ENCODE measurements around the gene HHIPL1. TPM values are rescaled to one million over a fixed set of nuclear protein-coding genes. Genes with fewer than 3 reads are reported as not detected.

Gene HHIPL1
- total RNA-seq, 1 donor from 2014 or later, result 0.86 TPM

GRCh38 chr14:99672506-99673304 is 27.8 kb downstream of the HHIPL1 start:
- Histone ChIP-seq H3K4me2 (ENCODE audit: low read length) (no peak overlapping the region), H3K9ac (ENCODE audit: low read length) (no peak overlapping the region), H3K79me2 (ENCODE audit: insufficient read depth, low read length) (no peaks in the 10 kb centered on the region), H3K4me3 (ENCODE audit: insufficient read depth, low read depth, low read length) (no peak overlapping the region), H3K4me1 (ENCODE audit: insufficient read depth, low read length) (peaks cover 26% of the 10 kb centered on the region), H3K27me3 (ENCODE audit: insufficient read depth, low read length) (no peaks in the 10 kb centered on the region), H3K27ac (ENCODE audit: low read depth, low read length) (no peak overlapping the region), H4K20me1 (ENCODE audit: insufficient read depth, low read length) (no peaks in the 10 kb centered on the region), H2AFZ (ENCODE audit: low read depth, low read length) (no peak overlapping the region), H3K9me3 (ENCODE audit: insufficient read depth, low read depth, low read length) (peaks cover under 1% of the 10 kb centered on the region), H3K36me3 (ENCODE audit: insufficient read depth, low read length) (no peaks in the 10 kb centered on the region)
- Mint-ChIP-seq H3K4me3 (ENCODE audit: unreplicated experiment) (no peak overlapping the region), H3K36me3 (ENCODE audit: low read depth, unreplicated experiment) (peaks cover 2% of the 10 kb centered on the region), H3K4me1 (ENCODE audit: low read depth, unreplicated experiment) (peaks cover 9% of the 10 kb centered on the region), H3K27me3 (ENCODE audit: low read depth, unreplicated experiment) (peaks cover 24% of the 10 kb centered on the region), H3K27ac (ENCODE audit: unreplicated experiment) (no peak overlapping the region), H3K9me3 (ENCODE audit: unreplicated experiment) (peaks cover 5% of the 10 kb centered on the region)
- TF ChIP-seq CTCF (IDR thresholded peaks at IDR 0.05; ENCODE audit: insufficient read depth, low read depth, low read length) (no peak), EZH2 (IDR thresholded peaks at IDR 0.05; ENCODE audit: insufficient read depth, low read length) (no peak)
- FAIRE-seq (no peak), DNase-seq (ENCODE audit: low read depth) (no peak)

- no peaks in the 10 kb centered on the region for H3K27me3 ChIP-seq (ENCODE audit: insufficient read depth, low read length)
- DNase-seq (ENCODE audit: low read depth) (no peak), FAIRE-seq (no peak)
- Mint-ChIP-seq H3K4me3 (ENCODE audit: unreplicated experiment) (no peak overlapping the region), H3K27me3 (ENCODE audit: low read depth, unreplicated experiment) (peaks cover 17% of the 10 kb centered on the region), H3K4me1 (ENCODE audit: low read depth, unreplicated experiment) (peaks cover 9% of the 10 kb centered on the region), H3K36me3 (ENCODE audit: low read depth, unreplicated experiment) (no peaks in the 10 kb centered on the region), H3K27ac (ENCODE audit: unreplicated experiment) (no peak overlapping the region), H3K9me3 (ENCODE audit: unreplicated experiment) (peaks cover 12% of the 10 kb centered on the region)
- no peak overlapping the region for H2AFZ ChIP-seq (ENCODE audit: low read depth, low read length)
- TF ChIP-seq EZH2 (IDR thresholded peaks at IDR 0.05; ENCODE audit: insufficient read depth, low read length) (no peak), CTCF (IDR thresholded peaks at IDR 0.05; ENCODE audit: insufficient read depth, low read depth, low read length) (no peak)
- no peak overlapping the region for H3K9ac ChIP-seq (ENCODE audit: low read length)
- no peaks in the 10 kb centered on the region for H3K79me2 ChIP-seq (ENCODE audit: insufficient read depth, low read length)
- peaks cover 26% of the 10 kb centered on the region for H3K4me1 ChIP-seq (ENCODE audit: insufficient read depth, low read length)
- no peak overlapping the region for H3K4me2 ChIP-seq (ENCODE audit: low read length)
- no peak overlapping the region for H3K4me3 ChIP-seq (ENCODE audit: insufficient read depth, low read depth, low read length)
- no peak overlapping the region for H3K27ac ChIP-seq (ENCODE audit: low read depth, low read length)
- H4K20me1 ChIP-seq (ENCODE audit: insufficient read depth, low read length), result no peaks in the 10 kb centered on the region
- no peaks in the 10 kb centered on the region for H3K36me3 ChIP-seq (ENCODE audit: insufficient read depth, low read length)
- peaks cover 9% of the 10 kb centered on the region for H3K9me3 ChIP-seq (ENCODE audit: insufficient read depth, low read depth, low read length)
Measured at GRCh38 chr14:99673305-99674063, 28.6 kb downstream of the HHIPL1 start.
